SK-N-SH (cell line): ENCODE data around the gene TNFAIP1. TPM values are rescaled to one million over a fixed set of nuclear protein-coding genes. Genes with fewer than 3 reads are reported as not detected.

ENCODE experiments used
- CTCF ChIA-PET: fragments of 300-600, 350-600 bp; formaldehyde crosslinking; extraction: SDS; loops from one replicate; lab custom pipeline; 2021; lab: Yijun Ruan, JAX
- POLR2A ChIA-PET: fragments of 350-600 bp; sonication (Branson Sonifier 250); formaldehyde crosslinking; extraction: SDS; loops from one replicate; lab custom pipeline; 2020; ENCODE audit warnings: antibody characterized with exemption, inconsistent platforms; lab: Yijun Ruan, JAX
- DNase-seq: peaks from one replicate; pipeline ENCODE4 v3.0.0; 2012
- H2AFZ ChIP-seq: fragments of 200-600 bp; sonication (generic); 2 replicates; pipeline ENCODE4 v1.8.1; 2016; ENCODE audit warnings: antibody characterized with exemption, mild to moderate bottlenecking, low read depth
- H3F3A ChIP-seq: fragments of 200-600 bp; sonication (generic); replicated peaks from 2 replicates; pipeline ENCODE3; 2016; ENCODE audit warnings: antibody characterized with exemption, mild to moderate bottlenecking; ENCODE audit not compliant: insufficient read depth
- H3K27ac ChIP-seq, 2 experiments: fragments of 200-500 bp in 1 of 2; fragments of 200-600 bp in 1 of 2; sonication (Bioruptor generic) in 1 of 2; sonication (generic), shearing (Covaris generic) in 1 of 2; 2 replicates each; pipeline versions ENCODE4 v1.5.1 to v1.6.1; 2014 to 2016; ENCODE audit warnings: low read depth in 2 of 2, inconsistent platforms in 1 of 2, low read length in 1 of 2, mild to moderate bottlenecking in 1 of 2, mixed read lengths in 1 of 2
- H3K27me3 ChIP-seq: fragments of 200-600 bp; sonication (generic), shearing (Covaris generic); 2 replicates; pipeline ENCODE4 v1.6.1; 2016; ENCODE audit warnings: mixed run types; ENCODE audit not compliant: insufficient read depth
- H3K36me3 ChIP-seq, 2 experiments: fragments of 200-500 bp in 1 of 2; fragments of 200-600 bp in 1 of 2; sonication (Bioruptor generic) in 1 of 2; sonication (generic) in 1 of 2; replicated peaks in 1 of 2; 2 replicates each; pipeline versions ENCODE3 to v1.5.1; 2014 to 2016; ENCODE audit warnings: low read length in 1 of 2, mild to moderate bottlenecking in 1 of 2; ENCODE audit not compliant: insufficient read depth in 2 of 2, control insufficient read depth in 1 of 2
- H3K4me1 ChIP-seq, 2 experiments: fragments of 200-500 bp in 1 of 2; fragments of 200-600 bp in 1 of 2; sonication (Bioruptor generic) in 1 of 2; sonication (generic), shearing (Covaris generic) in 1 of 2; 2 replicates each; pipeline versions ENCODE4 v1.5.1 to v1.6.1; 2014 to 2016; ENCODE audit warnings: low read depth in 1 of 2, low read length in 1 of 2, mixed run types in 1 of 2; ENCODE audit not compliant: insufficient read depth in 2 of 2, control insufficient read depth in 1 of 2
- H3K4me2 ChIP-seq: fragments of 200-600 bp; sonication (generic), shearing (Covaris generic); 2 replicates; pipeline ENCODE4 v1.6.1; 2017; ENCODE audit warnings: mixed run types
- H3K4me3 ChIP-seq, 2 experiments: fragments of 200-500 bp in 1 of 2; fragments of 200-600 bp in 1 of 2; sonication (Bioruptor generic) in 1 of 2; sonication (generic), shearing (Covaris generic) in 1 of 2; 2 replicates each; pipeline versions ENCODE4 v1.5.1 to v1.8.1; 2014 to 2016; ENCODE audit warnings: low read depth in 2 of 2, inconsistent platforms in 1 of 2, low read length in 1 of 2, mild to moderate bottlenecking in 1 of 2, mixed read lengths in 1 of 2, moderate library complexity in 1 of 2
- H3K79me2 ChIP-seq: fragments of 200-600 bp; sonication (generic); 2 replicates; pipeline ENCODE4 v1.8.1; 2017; ENCODE audit warnings: mild to moderate bottlenecking; ENCODE audit not compliant: insufficient read depth
- H3K9ac ChIP-seq: fragments of 200-600 bp; sonication (generic); 2 replicates; pipeline ENCODE4 v1.6.1; 2017; ENCODE audit warnings: mixed run types
- H3K9me2 ChIP-seq: fragments of 200-600 bp; sonication (generic); 2 replicates; pipeline ENCODE4 v1.6.1; 2017; ENCODE audit warnings: mixed run types
- H3K9me3 ChIP-seq: fragments of 200-600 bp; sonication (generic); 2 replicates; pipeline ENCODE4 v1.6.1; 2017; ENCODE audit warnings: mixed run types, mild to moderate bottlenecking, moderate library complexity
- H4K20me1 ChIP-seq: fragments of 200-600 bp; sonication (generic); 2 replicates; pipeline ENCODE4 v1.6.1; 2017; ENCODE audit warnings: mild to moderate bottlenecking, mixed run types; ENCODE audit not compliant: insufficient read depth
- CHD2 ChIP-seq: fragments of 150-350 bp; IDR thresholded peaks from 2 replicates; pipeline ENCODE4 v1.6.1; 2018; ENCODE audit warnings: low read length; ENCODE audit not compliant: partially characterized antibody
- EP300 ChIP-seq, 2 experiments: IDR thresholded peaks; 2 replicates each; pipeline versions ENCODE4 v1.4.0 to v1.6.1; 2012; ENCODE audit warnings: borderline replicate concordance in 1 of 2, low read depth in 1 of 2, low read length in 1 of 2
- FOSL2 ChIP-seq: IDR thresholded peaks from 2 replicates; pipeline ENCODE4 v1.4.0; 2012; ENCODE audit warnings: low read depth, mild to moderate bottlenecking, moderate library complexity, borderline replicate concordance
- FOXJ3 ChIP-seq: sonication (generic); formaldehyde crosslinking; IDR thresholded peaks from 2 replicates; pipeline ENCODE4 v1.5.1; 2020; ENCODE audit warnings: mild to moderate bottlenecking, missing genetic modification reagents
- GABPA ChIP-seq: IDR thresholded peaks from 2 replicates; pipeline ENCODE4 v1.4.0; 2012; ENCODE audit warnings: low read depth, mild to moderate bottlenecking
- GATA2 ChIP-seq: sonication (generic); formaldehyde crosslinking; IDR thresholded peaks from 2 replicates; pipeline ENCODE4 v1.5.0; 2020; ENCODE audit warnings: mild to moderate bottlenecking, missing genetic modification reagents
- JUND ChIP-seq: IDR thresholded peaks from 2 replicates; pipeline ENCODE4 v1.4.0; 2012
- MEF2A ChIP-seq: IDR thresholded peaks from 2 replicates; pipeline ENCODE4 v1.4.0; 2012; ENCODE audit warnings: low read depth, borderline replicate concordance
- MXI1 ChIP-seq: IDR thresholded peaks from 2 replicates; pipeline ENCODE4 v1.6.1; 2012; ENCODE audit warnings: mild to moderate bottlenecking, low read depth, low read length, improper control_type of control experiment
- POLR2AphosphoS5 ChIP-seq: IDR thresholded peaks from 2 replicates; pipeline ENCODE4 v1.6.1; 2012; ENCODE audit warnings: low read depth, low read length
- RCOR1 ChIP-seq: fragments of 150-350 bp; IDR thresholded peaks from 2 replicates; pipeline ENCODE4 v1.6.1; 2017; ENCODE audit warnings: antibody characterized with exemption, low read length
- RFX5 ChIP-seq: IDR thresholded peaks from 2 replicates; pipeline ENCODE4 v1.6.1; 2012; ENCODE audit warnings: mild to moderate bottlenecking, improper control_type of control experiment, low read length
- SMC3 ChIP-seq: IDR thresholded peaks from 2 replicates; pipeline ENCODE4 v1.6.1; 2012; ENCODE audit warnings: low read depth, low read length, improper control_type of control experiment
- TAF1 ChIP-seq: IDR thresholded peaks from 2 replicates; pipeline ENCODE4 v1.6.1; 2012; ENCODE audit warnings: low read depth, mild to moderate bottlenecking, low read length, moderate library complexity, borderline replicate concordance
- TCF12 ChIP-seq: IDR thresholded peaks from 2 replicates; pipeline ENCODE4 v1.4.0; 2012
- YY1 ChIP-seq: IDR thresholded peaks from 2 replicates; pipeline ENCODE4 v1.4.0; 2012; ENCODE audit warnings: low read depth, mild to moderate bottlenecking
- WGBS: methylation state at CpG from one replicate; pipeline ENCODE4 v1.1.6; 2017; ENCODE audit warnings: low lambda C conversion rate; 5-methylcytosine and 5-hydroxymethylcytosine counted together
- polyA plus RNA-seq, 3 experiments: library from polyadenylated mRNA; depleted of rRNA; stranded (reverse); fragments of >200 nt; gene quantifications; 2 replicates each; pipeline ENCODE4 v1.2.3, GENCODE V29; 2012
- TF ChIP-seq, protein P1 (sequence below): fragments of 200-600 bp; sonication (generic); IDR thresholded peaks from 2 replicates; pipeline ENCODE4 v1.6.1; 2017; ENCODE audit warnings: antibody characterized with exemption, mild to moderate bottlenecking, moderate library complexity
- TF ChIP-seq, protein P2 (sequence below): IDR thresholded peaks from 2 replicates; pipeline ENCODE4 v1.4.0; 2012; ENCODE audit warnings: low read depth, borderline replicate concordance
- TF ChIP-seq, protein P3 (sequence below): IDR thresholded peaks from 2 replicates; pipeline ENCODE4 v1.6.1; 2012; ENCODE audit warnings: mild to moderate bottlenecking, low read depth, low read length, moderate library complexity
- TF ChIP-seq, protein P4 (sequence below): fragments of 150-350 bp; IDR thresholded peaks from 2 replicates; pipeline ENCODE4 v1.6.1; 2017; ENCODE audit warnings: antibody characterized with exemption, low read length, low read depth, borderline replicate concordance
- TF ChIP-seq, protein P5 (sequence below): IDR thresholded peaks from 2 replicates; pipeline ENCODE4 v1.4.0; 2012; ENCODE audit warnings: low read depth, borderline replicate concordance
- TF ChIP-seq, protein P6 (sequence below): IDR thresholded peaks from 2 replicates; pipeline ENCODE4 v1.4.0; 2012; ENCODE audit warnings: low read depth

The TNFAIP1 gene
- polyA plus RNA-seq, 1 of the 3 experiments (the other 2 are of a cell fraction) = 52.0 TPM

DNA sequence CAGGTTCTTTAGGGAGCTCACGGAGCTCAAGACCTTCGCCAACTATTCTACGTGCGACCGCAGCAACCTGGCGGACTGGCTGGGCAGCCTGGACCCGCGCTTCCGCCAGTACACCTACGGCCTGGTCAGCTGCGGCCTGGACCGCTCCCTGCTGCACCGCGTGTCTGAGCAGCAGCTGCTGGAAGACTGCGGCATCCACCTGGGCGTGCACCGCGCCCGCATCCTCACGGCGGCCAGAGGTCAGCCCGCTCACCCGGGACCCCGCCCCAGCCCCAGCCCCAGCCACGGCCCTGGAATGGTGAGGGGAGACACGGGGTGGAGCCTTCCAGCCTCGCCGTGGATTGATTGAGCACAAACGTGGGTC, 49.5 kb downstream of the TNFAIP1 start (continued):
- TF ChIP-seq, protein P1, sequence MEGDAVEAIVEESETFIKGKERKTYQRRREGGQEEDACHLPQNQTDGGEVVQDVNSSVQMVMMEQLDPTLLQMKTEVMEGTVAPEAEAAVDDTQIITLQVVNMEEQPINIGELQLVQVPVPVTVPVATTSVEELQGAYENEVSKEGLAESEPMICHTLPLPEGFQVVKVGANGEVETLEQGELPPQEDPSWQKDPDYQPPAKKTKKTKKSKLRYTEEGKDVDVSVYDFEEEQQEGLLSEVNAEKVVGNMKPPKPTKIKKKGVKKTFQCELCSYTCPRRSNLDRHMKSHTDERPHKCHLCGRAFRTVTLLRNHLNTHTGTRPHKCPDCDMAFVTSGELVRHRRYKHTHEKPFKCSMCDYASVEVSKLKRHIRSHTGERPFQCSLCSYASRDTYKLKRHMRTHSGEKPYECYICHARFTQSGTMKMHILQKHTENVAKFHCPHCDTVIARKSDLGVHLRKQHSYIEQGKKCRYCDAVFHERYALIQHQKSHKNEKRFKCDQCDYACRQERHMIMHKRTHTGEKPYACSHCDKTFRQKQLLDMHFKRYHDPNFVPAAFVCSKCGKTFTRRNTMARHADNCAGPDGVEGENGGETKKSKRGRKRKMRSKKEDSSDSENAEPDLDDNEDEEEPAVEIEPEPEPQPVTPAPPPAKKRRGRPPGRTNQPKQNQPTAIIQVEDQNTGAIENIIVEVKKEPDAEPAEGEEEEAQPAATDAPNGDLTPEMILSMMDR = no peak
- no peak for TF ChIP-seq GATA2 (CRISPR knock-in tag)
- no peak for TF ChIP-seq YY1
- TF ChIP-seq RFX5 = no peak
- no peak for TF ChIP-seq EP300 (IDR thresholded peaks at IDR 0.05; ENCODE audit: borderline replicate concordance in 1 of 2, low read depth in 1 of 2, low read length in 1 of 2)
- no peak for TF ChIP-seq CHD2
- TF ChIP-seq FOXJ3 (CRISPR knock-in tag) = no peak
- no peak for TF ChIP-seq POLR2AphosphoS5
- TF ChIP-seq, protein P2, sequence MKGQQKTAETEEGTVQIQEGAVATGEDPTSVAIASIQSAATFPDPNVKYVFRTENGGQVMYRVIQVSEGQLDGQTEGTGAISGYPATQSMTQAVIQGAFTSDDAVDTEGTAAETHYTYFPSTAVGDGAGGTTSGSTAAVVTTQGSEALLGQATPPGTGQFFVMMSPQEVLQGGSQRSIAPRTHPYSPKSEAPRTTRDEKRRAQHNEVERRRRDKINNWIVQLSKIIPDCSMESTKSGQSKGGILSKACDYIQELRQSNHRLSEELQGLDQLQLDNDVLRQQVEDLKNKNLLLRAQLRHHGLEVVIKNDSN = no peak
- TF ChIP-seq SMC3 = no peak
- TF ChIP-seq MEF2A = no peak
- TF ChIP-seq FOSL2 = no peak
- no peak for TF ChIP-seq RCOR1

DNA sequence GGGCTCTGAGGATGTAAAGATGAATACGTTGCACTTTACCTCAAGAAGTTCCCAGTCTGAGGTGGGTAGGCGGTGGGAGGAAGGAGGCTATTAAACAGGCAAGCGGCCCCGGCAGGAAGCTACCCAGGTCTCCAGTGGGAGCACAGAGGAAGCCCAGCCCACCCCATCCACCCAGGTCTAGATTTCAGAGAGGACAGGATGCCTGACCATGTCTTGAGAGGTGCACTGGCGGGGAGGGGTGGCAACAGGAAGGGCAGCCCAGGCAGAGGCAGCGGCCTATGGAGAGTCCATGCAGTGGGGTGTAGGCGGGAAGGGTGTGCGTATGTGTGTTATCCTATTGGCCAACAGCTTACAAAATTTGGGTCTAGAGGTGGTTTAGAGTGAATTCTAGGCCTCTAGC, 49.8 kb downstream of the TNFAIP1 start:
- no peak for DNase-seq
- Histone ChIP-seq H3K9me3 (no peaks in the 10 kb centered on the region), H3K4me1 (peaks cover 1 to 9% of the 10 kb centered on the region in 2 experiments; a peak in 2 of 4 replicates), H3K36me3 (peaks cover 26 to 28% of the 10 kb centered on the region in 2 experiments), H4K20me1 (0 out of 2 replicates have a peak, but pooled peaks cover 2% of the 10 kb centered on the region), H3K79me2 (peaks cover 11% of the 10 kb centered on the region; the same call in 1 of the 2 replicates), H3F3A (no peaks in the 10 kb centered on the region), H3K4me2 (no peak overlapping the region), H3K27ac (no peak overlapping the region), H2AFZ (no peak overlapping the region), H3K27me3 (no peaks in the 10 kb centered on the region), H3K9me2 (no peaks in the 10 kb centered on the region), H3K9ac (no peak overlapping the region), H3K4me3 (no peak overlapping the region)
- 97% methylated on average over 6 of the region's 8 CpGs for WGBS
- CTCF ChIA-PET = no interaction called here
- POLR2A ChIA-PET = no interaction called here
- no peak for TF ChIP-seq TCF12
- no peak for TF ChIP-seq SMC3
- no peak for TF ChIP-seq TAF1
- no peak for TF ChIP-seq MXI1
- no peak for TF ChIP-seq MEF2A
- TF ChIP-seq, protein P3, sequence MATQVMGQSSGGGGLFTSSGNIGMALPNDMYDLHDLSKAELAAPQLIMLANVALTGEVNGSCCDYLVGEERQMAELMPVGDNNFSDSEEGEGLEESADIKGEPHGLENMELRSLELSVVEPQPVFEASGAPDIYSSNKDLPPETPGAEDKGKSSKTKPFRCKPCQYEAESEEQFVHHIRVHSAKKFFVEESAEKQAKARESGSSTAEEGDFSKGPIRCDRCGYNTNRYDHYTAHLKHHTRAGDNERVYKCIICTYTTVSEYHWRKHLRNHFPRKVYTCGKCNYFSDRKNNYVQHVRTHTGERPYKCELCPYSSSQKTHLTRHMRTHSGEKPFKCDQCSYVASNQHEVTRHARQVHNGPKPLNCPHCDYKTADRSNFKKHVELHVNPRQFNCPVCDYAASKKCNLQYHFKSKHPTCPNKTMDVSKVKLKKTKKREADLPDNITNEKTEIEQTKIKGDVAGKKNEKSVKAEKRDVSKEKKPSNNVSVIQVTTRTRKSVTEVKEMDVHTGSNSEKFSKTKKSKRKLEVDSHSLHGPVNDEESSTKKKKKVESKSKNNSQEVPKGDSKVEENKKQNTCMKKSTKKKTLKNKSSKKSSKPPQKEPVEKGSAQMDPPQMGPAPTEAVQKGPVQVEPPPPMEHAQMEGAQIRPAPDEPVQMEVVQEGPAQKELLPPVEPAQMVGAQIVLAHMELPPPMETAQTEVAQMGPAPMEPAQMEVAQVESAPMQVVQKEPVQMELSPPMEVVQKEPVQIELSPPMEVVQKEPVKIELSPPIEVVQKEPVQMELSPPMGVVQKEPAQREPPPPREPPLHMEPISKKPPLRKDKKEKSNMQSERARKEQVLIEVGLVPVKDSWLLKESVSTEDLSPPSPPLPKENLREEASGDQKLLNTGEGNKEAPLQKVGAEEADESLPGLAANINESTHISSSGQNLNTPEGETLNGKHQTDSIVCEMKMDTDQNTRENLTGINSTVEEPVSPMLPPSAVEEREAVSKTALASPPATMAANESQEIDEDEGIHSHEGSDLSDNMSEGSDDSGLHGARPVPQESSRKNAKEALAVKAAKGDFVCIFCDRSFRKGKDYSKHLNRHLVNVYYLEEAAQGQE = no peak
- TF ChIP-seq, protein P4, sequence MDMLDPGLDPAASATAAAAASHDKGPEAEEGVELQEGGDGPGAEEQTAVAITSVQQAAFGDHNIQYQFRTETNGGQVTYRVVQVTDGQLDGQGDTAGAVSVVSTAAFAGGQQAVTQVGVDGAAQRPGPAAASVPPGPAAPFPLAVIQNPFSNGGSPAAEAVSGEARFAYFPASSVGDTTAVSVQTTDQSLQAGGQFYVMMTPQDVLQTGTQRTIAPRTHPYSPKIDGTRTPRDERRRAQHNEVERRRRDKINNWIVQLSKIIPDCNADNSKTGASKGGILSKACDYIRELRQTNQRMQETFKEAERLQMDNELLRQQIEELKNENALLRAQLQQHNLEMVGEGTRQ = no peak
- TF ChIP-seq YY1 = no peak
- TF ChIP-seq, protein P5, sequence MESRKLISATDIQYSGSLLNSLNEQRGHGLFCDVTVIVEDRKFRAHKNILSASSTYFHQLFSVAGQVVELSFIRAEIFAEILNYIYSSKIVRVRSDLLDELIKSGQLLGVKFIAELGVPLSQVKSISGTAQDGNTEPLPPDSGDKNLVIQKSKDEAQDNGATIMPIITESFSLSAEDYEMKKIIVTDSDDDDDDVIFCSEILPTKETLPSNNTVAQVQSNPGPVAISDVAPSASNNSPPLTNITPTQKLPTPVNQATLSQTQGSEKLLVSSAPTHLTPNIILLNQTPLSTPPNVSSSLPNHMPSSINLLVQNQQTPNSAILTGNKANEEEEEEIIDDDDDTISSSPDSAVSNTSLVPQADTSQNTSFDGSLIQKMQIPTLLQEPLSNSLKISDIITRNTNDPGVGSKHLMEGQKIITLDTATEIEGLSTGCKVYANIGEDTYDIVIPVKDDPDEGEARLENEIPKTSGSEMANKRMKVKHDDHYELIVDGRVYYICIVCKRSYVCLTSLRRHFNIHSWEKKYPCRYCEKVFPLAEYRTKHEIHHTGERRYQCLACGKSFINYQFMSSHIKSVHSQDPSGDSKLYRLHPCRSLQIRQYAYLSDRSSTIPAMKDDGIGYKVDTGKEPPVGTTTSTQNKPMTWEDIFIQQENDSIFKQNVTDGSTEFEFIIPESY = no peak
- TF ChIP-seq, protein P6, sequence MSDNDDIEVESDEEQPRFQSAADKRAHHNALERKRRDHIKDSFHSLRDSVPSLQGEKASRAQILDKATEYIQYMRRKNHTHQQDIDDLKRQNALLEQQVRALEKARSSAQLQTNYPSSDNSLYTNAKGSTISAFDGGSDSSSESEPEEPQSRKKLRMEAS = no peak
- TF ChIP-seq JUND = no peak
- TF ChIP-seq, protein P2 = no peak
- no peak for TF ChIP-seq GATA2 (CRISPR knock-in tag)
- TF ChIP-seq POLR2AphosphoS5 = no peak
- TF ChIP-seq GABPA = no peak
- TF ChIP-seq RCOR1 = no peak
